ENCODE results near the gene FAM83G. TPM values are rescaled to one million over a fixed set of nuclear protein-coding genes. Genes with fewer than 3 reads are reported as not detected.

FAM83G gene
- total RNA-seq, 1 donor from 2014 or later = 11.2 TPM

DNA sequence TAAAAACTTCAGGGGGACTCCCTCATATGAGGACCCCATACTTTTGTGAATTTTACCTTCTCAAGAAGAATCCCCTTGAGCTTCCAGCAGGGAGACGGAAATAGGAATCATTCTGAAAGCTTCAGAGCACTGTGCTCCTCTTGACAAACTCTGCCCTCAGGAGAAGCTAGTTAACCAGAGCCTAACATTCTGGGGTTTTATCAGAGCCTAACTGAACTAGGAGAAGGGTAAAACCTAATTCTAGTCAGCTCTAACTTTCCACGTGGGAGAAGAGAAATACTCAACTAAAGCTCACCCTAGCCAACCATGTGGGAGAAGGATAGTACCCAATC, 65.9 kb downstream of the FAM83G start:
- H3K27ac ChIP-seq = no peak overlapping the region
- DNase-seq (ENCODE audit: low spot score in 2 of 2) = no peak
- TF ChIP-seq, protein P1, sequence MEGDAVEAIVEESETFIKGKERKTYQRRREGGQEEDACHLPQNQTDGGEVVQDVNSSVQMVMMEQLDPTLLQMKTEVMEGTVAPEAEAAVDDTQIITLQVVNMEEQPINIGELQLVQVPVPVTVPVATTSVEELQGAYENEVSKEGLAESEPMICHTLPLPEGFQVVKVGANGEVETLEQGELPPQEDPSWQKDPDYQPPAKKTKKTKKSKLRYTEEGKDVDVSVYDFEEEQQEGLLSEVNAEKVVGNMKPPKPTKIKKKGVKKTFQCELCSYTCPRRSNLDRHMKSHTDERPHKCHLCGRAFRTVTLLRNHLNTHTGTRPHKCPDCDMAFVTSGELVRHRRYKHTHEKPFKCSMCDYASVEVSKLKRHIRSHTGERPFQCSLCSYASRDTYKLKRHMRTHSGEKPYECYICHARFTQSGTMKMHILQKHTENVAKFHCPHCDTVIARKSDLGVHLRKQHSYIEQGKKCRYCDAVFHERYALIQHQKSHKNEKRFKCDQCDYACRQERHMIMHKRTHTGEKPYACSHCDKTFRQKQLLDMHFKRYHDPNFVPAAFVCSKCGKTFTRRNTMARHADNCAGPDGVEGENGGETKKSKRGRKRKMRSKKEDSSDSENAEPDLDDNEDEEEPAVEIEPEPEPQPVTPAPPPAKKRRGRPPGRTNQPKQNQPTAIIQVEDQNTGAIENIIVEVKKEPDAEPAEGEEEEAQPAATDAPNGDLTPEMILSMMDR (IDR thresholded peaks at IDR 0.05) = no peak
- no peaks in the 10 kb centered on the region for H3K9me3 ChIP-seq
- H3K36me3 ChIP-seq = no peaks in the 10 kb centered on the region
- H3K4me1 ChIP-seq = no peaks in the 10 kb centered on the region
- H3K4me3 ChIP-seq = no peak overlapping the region
- no peaks in the 10 kb centered on the region for H3K27me3 ChIP-seq
- intact Hi-C loops (cut with DNase I) = no loop called here

DNA sequence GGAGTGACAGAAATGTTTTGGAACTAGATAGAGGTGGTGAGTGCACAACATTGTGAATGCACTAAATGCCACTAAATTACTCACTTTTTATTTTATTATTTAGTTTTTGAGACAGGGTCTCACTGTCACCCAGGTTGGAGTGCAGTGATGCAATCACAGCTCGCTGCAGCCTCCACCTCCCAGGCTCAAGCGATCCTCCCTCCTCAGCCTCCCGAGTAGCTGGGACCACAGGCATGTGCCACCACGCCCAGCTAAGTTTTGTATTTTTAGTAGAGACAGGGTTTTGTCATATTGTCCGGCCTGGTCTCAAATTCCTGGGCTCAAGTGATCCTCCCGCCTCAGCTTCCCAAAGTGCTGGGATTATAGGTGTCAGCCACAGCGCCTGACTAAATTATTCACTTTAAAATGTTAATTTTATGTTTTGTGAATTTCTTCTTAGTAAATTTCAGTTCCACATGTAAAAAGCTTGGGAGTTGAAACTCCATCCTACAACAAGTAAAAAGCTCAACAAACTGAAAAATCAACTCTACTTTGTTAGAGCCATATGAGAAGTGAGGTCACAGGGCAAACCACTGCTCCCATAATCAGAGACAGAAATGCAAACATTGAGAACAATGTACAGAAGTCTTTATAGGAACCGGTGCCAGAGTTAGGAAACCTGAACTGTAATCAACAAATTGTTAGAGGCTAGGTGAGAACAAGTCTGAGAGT, 66.4 kb downstream of the FAM83G start:
- Histone ChIP-seq H3K27me3 (no peaks in the 10 kb centered on the region), H3K4me3 (no peak overlapping the region), H3K4me1 (no peaks in the 10 kb centered on the region), H3K36me3 (no peaks in the 10 kb centered on the region), H3K9me3 (no peaks in the 10 kb centered on the region), H3K27ac (no peak overlapping the region)
- no peak for DNase-seq (ENCODE audit: low spot score in 2 of 2)
- intact Hi-C loops (cut with DNase I) = no loop called here
- TF ChIP-seq, protein P1 (IDR thresholded peaks at IDR 0.05) = no peak

DNA sequence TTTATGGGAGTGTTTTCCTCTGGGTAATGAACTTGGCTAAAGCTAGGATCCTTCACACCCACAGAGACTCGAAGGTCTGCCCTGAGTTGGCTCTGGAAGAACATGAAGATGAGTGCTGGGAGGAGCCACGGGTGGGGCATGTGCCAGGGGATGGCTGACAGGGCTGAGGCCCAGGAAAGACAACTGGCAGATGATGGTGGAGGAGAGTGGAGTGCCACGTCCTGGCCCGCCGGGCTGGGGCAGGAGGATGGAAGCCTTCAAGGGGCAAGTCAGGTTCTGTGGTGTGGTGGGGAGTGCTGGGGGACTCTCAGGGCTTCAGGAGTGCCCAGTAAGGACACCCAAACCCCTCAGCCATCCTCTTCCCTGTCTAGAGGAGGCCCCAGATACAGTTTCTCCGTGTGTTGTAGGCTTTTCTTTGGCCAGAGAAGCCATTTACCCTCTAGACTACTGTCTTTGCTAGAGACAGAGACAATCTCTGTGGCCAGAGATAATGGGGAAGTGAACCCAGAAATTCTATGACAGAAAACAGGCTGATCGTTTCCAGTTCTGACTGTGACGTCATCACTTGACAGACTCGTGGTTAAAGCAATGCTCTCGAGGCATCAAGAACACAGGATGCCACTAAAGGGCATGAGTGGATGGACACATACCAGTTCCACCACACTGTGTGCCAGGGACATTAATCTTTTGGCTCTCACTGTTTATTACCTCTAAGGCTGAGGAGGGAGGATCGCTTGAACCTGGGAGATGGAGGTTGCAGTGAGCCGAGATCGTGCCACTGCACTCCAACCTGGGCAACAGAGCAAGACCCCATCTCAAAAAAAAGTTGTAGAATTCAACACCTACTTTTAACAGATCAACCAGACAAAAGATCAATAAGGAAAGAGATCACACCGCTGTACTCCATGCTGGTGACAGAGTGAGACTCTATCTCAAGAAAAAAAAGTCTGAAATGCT, 71.2 kb downstream of the FAM83G start:
- H3K9me3 ChIP-seq = no peaks in the 10 kb centered on the region
- no peak overlapping the region for H3K4me3 ChIP-seq
- H3K4me1 ChIP-seq = no peaks in the 10 kb centered on the region
- H3K36me3 ChIP-seq = peaks cover 28 to 29% of the 10 kb centered on the region in 2 donors
- TF ChIP-seq, protein P1 (IDR thresholded peaks at IDR 0.05) = no peak
- no peaks in the 10 kb centered on the region for H3K27me3 ChIP-seq
- intact Hi-C loops (cut with DNase I) = no loop called here
- H3K27ac ChIP-seq = no peak overlapping the region
- DNase-seq (ENCODE audit: low spot score in 2 of 2) = no peak

DNA sequence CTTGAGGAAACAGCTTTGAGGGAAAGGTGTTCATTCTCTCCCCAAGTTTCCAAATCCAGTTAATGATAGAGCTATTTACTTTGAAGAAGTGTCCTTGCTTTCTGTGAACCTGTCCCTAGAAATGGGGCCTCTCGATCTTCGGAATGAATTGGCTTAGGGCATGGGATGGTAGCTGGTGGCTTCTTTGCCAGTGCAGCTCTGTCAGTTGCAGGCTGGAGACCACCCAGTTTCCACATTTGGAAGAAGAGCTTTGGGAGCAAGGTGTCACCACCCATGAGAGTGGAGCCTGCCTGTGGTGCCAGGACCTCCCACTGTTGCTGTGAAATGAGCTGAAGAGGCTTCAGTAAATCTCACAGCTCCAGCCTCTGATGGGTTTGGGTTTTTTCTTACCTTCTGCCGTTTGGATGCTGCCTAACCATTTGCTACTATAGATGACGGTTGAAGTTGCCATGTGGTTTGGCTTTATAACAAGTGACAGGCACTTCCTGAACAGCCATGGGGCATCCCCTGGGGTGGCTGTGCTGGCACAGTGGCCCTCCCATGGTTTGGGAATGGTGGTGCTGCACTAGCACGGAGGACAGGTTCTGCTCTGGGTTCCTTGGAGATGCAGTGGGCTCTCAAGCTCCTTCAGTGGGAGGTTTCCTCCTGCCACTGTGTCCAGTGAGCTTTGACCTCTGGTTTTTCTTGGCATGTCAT, 72.1 kb downstream of the FAM83G start:
- TF ChIP-seq, protein P1 (IDR thresholded peaks at IDR 0.05) = no peak
- no peaks in the 10 kb centered on the region for H3K27me3 ChIP-seq
- H3K36me3 ChIP-seq = peaks cover 28 to 29% of the 10 kb centered on the region in 2 donors
- H3K27ac ChIP-seq = no peak overlapping the region
- H3K4me3 ChIP-seq = no peak overlapping the region
- intact Hi-C loops (cut with DNase I) = no loop called here
- H3K4me1 ChIP-seq = no peaks in the 10 kb centered on the region
- DNase-seq (ENCODE audit: low spot score in 2 of 2) = no peak
- no peaks in the 10 kb centered on the region for H3K9me3 ChIP-seq

DNA sequence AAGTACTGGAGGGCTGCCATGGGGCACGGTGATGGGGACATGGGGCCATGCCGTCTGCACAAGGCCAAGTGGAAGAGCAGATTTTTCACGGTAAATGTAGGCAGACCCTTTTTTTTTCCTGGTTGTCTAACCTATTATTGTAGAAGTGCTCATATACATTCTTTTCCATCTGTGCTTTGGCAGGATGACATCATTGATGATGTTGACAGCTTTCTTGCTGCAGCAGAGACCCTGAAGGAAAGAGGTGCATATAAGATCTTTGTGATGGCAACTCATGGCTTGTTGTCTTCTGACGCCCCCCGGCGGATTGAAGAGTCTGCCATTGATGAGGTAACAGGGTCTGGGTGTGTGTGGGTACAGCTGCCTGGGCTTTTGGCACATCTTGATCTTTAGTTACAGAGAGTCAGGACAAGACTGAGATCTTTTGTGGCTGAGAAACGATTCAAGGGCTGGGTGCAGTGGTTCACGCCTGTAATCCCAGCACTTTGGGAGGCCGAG, 75.9 kb downstream of the FAM83G start:
- no peak for DNase-seq (ENCODE audit: low spot score in 2 of 2)
- H3K27me3 ChIP-seq = no peaks in the 10 kb centered on the region
- no peak overlapping the region for H3K27ac ChIP-seq
- H3K4me3 ChIP-seq = no peak overlapping the region
- no peaks in the 10 kb centered on the region for H3K9me3 ChIP-seq
- no peaks in the 10 kb centered on the region for H3K4me1 ChIP-seq
- intact Hi-C loops (cut with DNase I) = no loop called here
- peaks cover 33 to 42% of the 10 kb centered on the region in 2 donors for H3K36me3 ChIP-seq
- TF ChIP-seq, protein P1 (IDR thresholded peaks at IDR 0.05) = no peak

Measured in ascending aorta (tissue), 2 donors.